Activated gamma-delta T cell (primary cell): ENCODE results near the gene TEAD1.

Experiments
- DNase-seq: peaks from one replicate; lab custom pipeline; 2025; lab: John Stamatoyannopoulos, UW

TEAD1 gene

GRCh38 chr11:12900496-12900895 lies 226.3 kb downstream of the TEAD1 start:
- DNase-seq: no peak

- no peak for DNase-seq
These were observed 227.1 kb downstream of the TEAD1 start for GRCh38 chr11:12901272-12901671.

GRCh38 chr11:12901874-12902481 lies 227.8 kb downstream of the TEAD1 start:
- DNase-seq: no peak

GRCh38 chr11:12902791-12903486 lies 228.7 kb downstream of the TEAD1 start:
- DNase-seq: no peak

GRCh38 chr11:12905435-12905834 lies 231.2 kb downstream of the TEAD1 start:
- no peak for DNase-seq

GRCh38 chr11:12906501-12906900 lies 232.3 kb downstream of the TEAD1 start:
- DNase-seq: no peak

- no peak for DNase-seq
These were observed 235.7 kb downstream of the TEAD1 start for GRCh38 chr11:12909879-12910278.

- DNase-seq: no peak
These were observed 240.2 kb downstream of the TEAD1 start for GRCh38 chr11:12914400-12914912.

GRCh38 chr11:12915093-12915492 lies 240.9 kb downstream of the TEAD1 start:
- no peak for DNase-seq

- no peak for DNase-seq
These were observed 243.6 kb downstream of the TEAD1 start for GRCh38 chr11:12917822-12918221.

- DNase-seq: no peak
These were observed 244.4 kb downstream of the TEAD1 start for GRCh38 chr11:12918667-12919066.

- DNase-seq: no peak
These were observed 248.2 kb downstream of the TEAD1 start for GRCh38 chr11:12922418-12922817.

- DNase-seq: no peak
These were observed 248.8 kb downstream of the TEAD1 start for GRCh38 chr11:12922980-12923507.

- no peak for DNase-seq
These were observed 250.4 kb downstream of the TEAD1 start for GRCh38 chr11:12924650-12925049.

- no peak for DNase-seq
These were observed 251.3 kb downstream of the TEAD1 start for GRCh38 chr11:12925520-12925919.

- DNase-seq: no peak
These were observed 253.0 kb downstream of the TEAD1 start for GRCh38 chr11:12927221-12927620.

- DNase-seq: no peak
These were observed 253.7 kb downstream of the TEAD1 start for GRCh38 chr11:12927886-12928285.

- DNase-seq: no peak
These were observed 256.6 kb downstream of the TEAD1 start for GRCh38 chr11:12930850-12931249.

GRCh38 chr11:12932485-12932884 lies 258.3 kb downstream of the TEAD1 start:
- DNase-seq: no peak

- no peak for DNase-seq
These were observed 262.0 kb downstream of the TEAD1 start for GRCh38 chr11:12936200-12936599.

- no peak for DNase-seq
These were observed 264.5 kb downstream of the TEAD1 start for GRCh38 chr11:12938590-12939247.

- no peak for DNase-seq
These were observed 267.4 kb downstream of the TEAD1 start for GRCh38 chr11:12941671-12942070.

GRCh38 chr11:12942157-12942556 lies 267.9 kb downstream of the TEAD1 start:
- no peak for DNase-seq
